Neutrophil (primary cell): ENCODE data around the gene TTC22.

Experiments
- H3K27ac ChIP-seq: fragments of 200-600 bp; sonication (generic); 2 replicates; pipeline ENCODE4 v1.5.1; 2016; ENCODE audit warnings: mild to moderate bottlenecking, moderate library complexity
- H3K27me3 ChIP-seq: fragments of 200-600 bp; sonication (generic); 2 replicates; pipeline ENCODE4 v1.6.0; 2016; ENCODE audit warnings: mild to moderate bottlenecking
- H3K36me3 ChIP-seq: fragments of 200-600 bp; sonication (generic); 2 replicates; pipeline ENCODE4 v1.5.1; 2017
- H3K4me1 ChIP-seq, 2 experiments: fragments of 200-600 bp in 1 of 2; sonication (generic) in 1 of 2; 1 replicate in 1 of 2; 2 replicates in 1 of 2; pipeline versions ENCODE4 v1.5.1 to v1.6.1; 2013 to 2016; ENCODE audit warnings: low read depth in 1 of 2, low read length in 1 of 2, mild to moderate bottlenecking in 1 of 2, moderate library complexity in 1 of 2; ENCODE audit not compliant: control insufficient read depth in 1 of 2, insufficient read depth in 1 of 2
- H3K4me3 ChIP-seq, 2 experiments: fragments of 200-600 bp in 1 of 2; sonication (generic) in 1 of 2; 1 replicate in 1 of 2; 2 replicates in 1 of 2; pipeline ENCODE4 v1.5.1; 2013 to 2016; ENCODE audit warnings: low read depth in 1 of 2, low read length in 1 of 2, mild to moderate bottlenecking in 1 of 2, moderate library complexity in 1 of 2
- H3K9me3 ChIP-seq: fragments of 200-600 bp; sonication (generic); 2 replicates; pipeline ENCODE4 v1.5.1; 2016
- TF ChIP-seq, protein P1 (sequence below): fragments of 200-600 bp; sonication (generic); IDR thresholded peaks from 2 replicates; pipeline ENCODE4 v1.5.1; 2016; ENCODE audit warnings: antibody characterized with exemption

Gene TTC22

DNA sequence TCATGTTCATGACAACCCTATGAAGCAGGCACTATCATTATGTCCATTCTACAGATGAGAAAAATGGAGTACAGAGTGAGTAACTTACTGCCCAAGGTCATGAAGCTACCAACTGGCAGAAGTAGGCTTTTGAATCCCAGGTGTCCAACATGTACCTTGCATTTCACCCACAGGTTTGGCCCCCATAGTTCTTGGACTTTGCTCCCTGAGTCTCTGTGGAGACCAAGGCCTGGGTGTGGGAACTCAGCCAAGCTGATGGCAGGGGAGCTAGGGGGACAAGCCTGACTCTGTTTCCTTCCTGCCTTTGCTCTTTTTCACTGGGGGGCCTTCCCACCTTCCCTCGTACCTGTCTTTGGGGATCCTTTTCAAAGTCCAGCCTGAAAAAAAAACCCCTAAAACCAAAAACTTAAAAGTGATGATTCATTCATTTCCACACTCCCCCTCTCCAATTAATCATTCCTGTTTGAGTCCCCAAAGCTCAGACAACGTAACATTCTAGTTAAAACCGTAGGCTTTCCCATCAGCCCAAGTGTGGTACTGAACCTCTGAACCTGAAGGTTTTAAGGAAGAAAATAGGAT lies 8.5 kb upstream of the TTC22 start:
- Histone ChIP-seq H3K27ac (no peak overlapping the region), H3K27me3 (no peaks in the 10 kb centered on the region), H3K4me3 (no peak overlapping the region), H3K9me3 (no peaks in the 10 kb centered on the region), H3K36me3 (no peaks in the 10 kb centered on the region), H3K4me1 (no peaks in the 10 kb centered on the region)
- TF ChIP-seq, protein P1, sequence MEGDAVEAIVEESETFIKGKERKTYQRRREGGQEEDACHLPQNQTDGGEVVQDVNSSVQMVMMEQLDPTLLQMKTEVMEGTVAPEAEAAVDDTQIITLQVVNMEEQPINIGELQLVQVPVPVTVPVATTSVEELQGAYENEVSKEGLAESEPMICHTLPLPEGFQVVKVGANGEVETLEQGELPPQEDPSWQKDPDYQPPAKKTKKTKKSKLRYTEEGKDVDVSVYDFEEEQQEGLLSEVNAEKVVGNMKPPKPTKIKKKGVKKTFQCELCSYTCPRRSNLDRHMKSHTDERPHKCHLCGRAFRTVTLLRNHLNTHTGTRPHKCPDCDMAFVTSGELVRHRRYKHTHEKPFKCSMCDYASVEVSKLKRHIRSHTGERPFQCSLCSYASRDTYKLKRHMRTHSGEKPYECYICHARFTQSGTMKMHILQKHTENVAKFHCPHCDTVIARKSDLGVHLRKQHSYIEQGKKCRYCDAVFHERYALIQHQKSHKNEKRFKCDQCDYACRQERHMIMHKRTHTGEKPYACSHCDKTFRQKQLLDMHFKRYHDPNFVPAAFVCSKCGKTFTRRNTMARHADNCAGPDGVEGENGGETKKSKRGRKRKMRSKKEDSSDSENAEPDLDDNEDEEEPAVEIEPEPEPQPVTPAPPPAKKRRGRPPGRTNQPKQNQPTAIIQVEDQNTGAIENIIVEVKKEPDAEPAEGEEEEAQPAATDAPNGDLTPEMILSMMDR = no peak

DNA sequence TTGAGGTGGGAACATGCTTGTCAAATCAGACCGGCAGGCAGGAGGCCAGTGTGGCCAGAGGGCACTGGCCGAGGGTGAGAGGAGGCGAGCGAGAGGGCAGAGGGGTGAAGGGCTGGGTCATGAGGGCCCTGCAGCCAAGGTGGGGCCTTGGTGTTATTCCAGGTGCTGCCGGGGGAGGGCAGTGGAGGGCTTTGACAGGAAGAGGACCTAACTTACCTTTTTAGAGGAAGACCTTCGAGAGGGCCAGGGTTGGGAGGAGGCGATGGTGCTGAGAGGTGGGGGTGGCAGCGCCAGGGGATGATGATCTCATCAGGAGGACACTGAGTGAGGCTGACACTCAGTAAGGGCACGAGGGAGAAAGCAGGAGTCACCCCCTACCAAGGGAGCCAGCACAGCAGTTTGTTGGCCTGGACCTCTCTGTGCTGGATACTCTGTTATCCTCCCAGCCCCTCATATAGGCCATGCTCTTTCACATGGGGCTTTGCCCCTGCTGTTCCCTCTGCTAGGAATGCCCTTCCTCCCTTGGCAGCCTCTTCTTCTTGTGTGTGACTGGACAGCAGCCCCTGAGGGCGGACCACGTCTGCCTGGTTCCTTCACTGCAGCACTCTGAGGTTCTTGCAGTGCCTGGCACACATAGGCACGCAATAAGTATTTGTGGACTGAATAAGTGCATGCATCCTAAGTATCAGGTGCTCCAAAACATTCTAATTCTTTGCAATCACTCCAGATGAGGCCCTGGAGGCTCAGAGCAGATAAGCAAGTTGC lies 7.5 kb upstream of the TTC22 start:
- H3K4me3 ChIP-seq = no peak overlapping the region
- H3K9me3 ChIP-seq = no peaks in the 10 kb centered on the region
- H3K36me3 ChIP-seq = no peaks in the 10 kb centered on the region
- TF ChIP-seq, protein P1 = no peak
- H3K27ac ChIP-seq = no peak overlapping the region
- no peaks in the 10 kb centered on the region for H3K27me3 ChIP-seq
- no peaks in the 10 kb centered on the region for H3K4me1 ChIP-seq

DNA sequence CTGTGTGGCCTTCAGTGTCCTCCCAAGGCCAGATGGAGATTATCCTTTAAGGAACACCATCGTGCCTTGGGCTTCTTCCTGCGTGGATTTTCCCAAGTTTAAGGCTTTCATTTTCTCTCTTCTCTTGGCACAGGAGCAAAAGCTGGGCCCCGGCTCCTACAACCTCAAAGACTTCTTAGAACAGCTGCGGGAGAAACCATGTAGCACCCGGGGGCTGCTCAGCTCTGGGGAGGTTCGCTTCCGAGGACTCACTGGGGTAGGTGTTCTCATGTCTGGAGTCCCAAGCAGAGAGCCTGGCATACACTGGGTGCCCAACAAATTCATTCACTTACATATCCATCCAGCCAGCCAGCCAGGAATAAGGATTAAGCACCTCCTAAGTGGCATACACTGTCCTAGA lies 6.6 kb upstream of the TTC22 start:
- H3K27ac ChIP-seq = no peak overlapping the region
- TF ChIP-seq, protein P1 = no peak

DNA sequence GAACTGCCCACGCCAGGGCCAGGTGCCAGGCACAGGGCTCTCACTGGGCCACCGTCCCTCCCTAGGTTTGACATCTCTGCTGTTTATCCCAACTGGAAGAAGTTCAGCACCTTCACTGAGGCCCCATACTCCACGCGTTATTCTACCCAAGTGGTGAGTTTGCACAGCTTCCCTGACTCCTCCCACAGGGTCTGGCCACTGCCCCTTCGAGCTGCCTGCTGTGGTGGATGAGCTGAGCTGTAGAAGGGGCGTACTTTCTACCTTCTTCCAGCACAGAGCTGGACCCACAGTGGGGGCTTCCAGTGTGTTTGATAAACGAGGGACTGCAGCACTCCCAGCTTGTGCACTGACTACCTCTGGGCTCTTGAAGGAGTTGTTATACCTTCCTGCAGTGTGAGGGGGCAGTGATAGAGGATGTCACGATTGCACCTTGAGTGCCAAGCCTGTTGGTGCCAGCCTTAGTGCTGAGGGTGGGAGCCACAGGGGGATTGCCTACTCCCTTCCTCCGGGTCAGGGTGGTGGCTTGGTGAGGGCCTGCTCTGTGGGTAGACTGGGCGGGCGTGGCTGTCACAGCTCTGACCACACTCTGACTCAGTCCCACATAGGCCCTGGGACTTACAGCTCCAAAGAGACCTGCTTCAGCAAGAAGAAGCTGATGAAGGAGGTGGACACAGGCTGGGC lies 5.9 kb upstream of the TTC22 start:
- Histone ChIP-seq H3K27ac (no peak overlapping the region), H3K9me3 (no peaks in the 10 kb centered on the region), H3K4me3 (no peak overlapping the region), H3K27me3 (no peaks in the 10 kb centered on the region), H3K4me1 (peaks cover under 1% of the 10 kb centered on the region in 2 experiments), H3K36me3 (no peaks in the 10 kb centered on the region)
- TF ChIP-seq, protein P1 = no peak

More for the DNA sequence above, 6.6 kb upstream of the TTC22 start:
- H3K4me1 ChIP-seq = no peaks in the 10 kb centered on the region
- no peak overlapping the region for H3K4me3 ChIP-seq
- H3K9me3 ChIP-seq = no peaks in the 10 kb centered on the region
- H3K27me3 ChIP-seq = no peaks in the 10 kb centered on the region
- no peaks in the 10 kb centered on the region for H3K36me3 ChIP-seq

DNA sequence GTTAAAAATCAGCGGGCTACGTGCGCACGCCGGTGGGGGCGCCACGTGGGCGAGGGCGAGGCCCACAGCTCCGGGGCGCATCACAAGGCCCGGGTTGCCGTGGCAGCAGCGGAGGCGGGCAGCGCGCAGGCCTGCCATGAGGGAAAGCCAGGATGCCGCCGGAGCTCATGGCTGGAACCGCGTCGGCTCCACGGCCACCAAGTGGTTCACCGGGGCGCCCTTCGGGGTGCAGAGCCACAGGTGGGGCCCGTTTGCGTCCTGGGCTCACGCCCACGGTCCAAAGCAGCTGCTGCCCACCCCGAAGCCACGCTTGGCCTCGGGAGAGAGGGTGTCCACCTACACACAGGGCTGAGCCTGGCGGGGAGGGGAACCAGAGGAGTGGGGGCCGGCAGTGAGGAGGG lies 4.9 kb upstream of the TTC22 start:
- H3K4me3 ChIP-seq = no peak overlapping the region
- TF ChIP-seq, protein P1 = no peak
- H3K27me3 ChIP-seq = no peaks in the 10 kb centered on the region
- no peak overlapping the region for H3K27ac ChIP-seq
- H3K36me3 ChIP-seq = no peaks in the 10 kb centered on the region
- H3K4me1 ChIP-seq = peaks cover 8 to 9% of the 10 kb centered on the region in 2 experiments
- H3K9me3 ChIP-seq = no peaks in the 10 kb centered on the region
